ENCODE measurements around the gene MYBPH. TPM values are rescaled to one million over a fixed set of nuclear protein-coding genes. Genes with fewer than 3 reads are reported as not detected.

Gene MYBPH
- total and polyA plus RNA-seq, 2 donors (not counting 3 experiments of a cell fraction or from before 2014, with no cell fraction given), result not detected

DNA sequence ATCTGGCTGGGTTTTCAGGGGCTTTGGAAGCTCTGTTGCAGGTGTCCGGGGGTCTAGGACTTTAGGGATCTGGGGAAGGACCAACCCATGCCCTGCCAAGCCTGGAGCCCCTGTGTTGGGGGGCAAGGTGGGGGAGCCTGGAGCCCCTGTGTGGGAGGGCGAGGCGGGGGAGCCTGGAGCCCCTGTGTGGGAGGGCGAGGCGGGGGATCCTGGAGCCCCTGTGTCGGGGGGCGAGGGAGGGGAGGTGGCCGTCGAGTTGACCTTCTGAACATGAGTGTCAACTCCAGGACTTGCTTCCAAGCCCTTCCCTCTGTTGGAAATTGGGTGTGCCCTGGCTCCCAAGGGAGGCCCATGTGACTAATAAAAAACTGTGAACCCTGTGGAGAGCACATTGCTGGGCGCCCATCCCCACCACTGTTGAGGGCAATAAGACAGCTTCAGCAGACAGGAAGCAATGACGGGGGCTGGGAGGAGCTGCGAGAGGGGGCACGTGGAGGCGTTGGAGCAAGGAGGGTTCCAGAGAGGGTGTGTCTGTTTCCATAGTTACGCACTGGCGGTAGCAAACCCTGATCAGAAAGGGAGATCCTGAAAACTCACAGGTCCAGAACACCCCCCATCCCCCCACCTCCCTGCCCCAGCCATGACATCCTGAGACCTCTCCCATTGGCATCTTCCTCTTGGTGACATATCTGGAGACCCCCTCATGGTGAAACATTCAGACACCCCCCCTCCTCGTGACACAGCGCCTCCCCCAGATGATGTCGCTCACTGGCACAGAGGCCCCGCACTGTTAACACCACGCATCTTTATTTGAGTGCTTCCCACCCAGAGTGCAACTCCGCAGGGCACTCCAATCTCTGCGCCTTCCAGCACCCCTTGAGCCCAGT is 8.4 kb downstream of the MYBPH start:
- H3K4me2 ChIP-seq (ENCODE audit: insufficient read depth, low read length), result no peak overlapping the region
- dilution Hi-C loops (cut with MboI; ENCODE audit: extremely low pct_ligation_motif_present, low sequenced_read_pairs) (no loop called here), intact Hi-C loops (cut with micrococcal nuclease) (no loop called here)
- H3K9me1 ChIP-seq (replicated peaks; ENCODE audit: control insufficient read depth, extremely low read depth, insufficient read depth, low read length), result no peaks in the 10 kb centered on the region
- TF ChIP-seq POLR2A (IDR thresholded peaks at IDR 0.05; ENCODE audit: low read depth, low read length) (no peak), FOS (IDR thresholded peaks at IDR 0.05; ENCODE audit: borderline replicate concordance, insufficient read depth, low read length) (no peak), JUN (IDR thresholded peaks at IDR 0.05; ENCODE audit: borderline replicate concordance, insufficient read depth, insufficient read length, low read depth) (no peak), MYC (IDR thresholded peaks at IDR 0.05; ENCODE audit: low read depth, low read length) (no peak), EZH2 (IDR thresholded peaks at IDR 0.05; ENCODE audit: borderline replicate concordance, low read depth, low read length, severe bottlenecking) (no peak), GATA2 (IDR thresholded peaks at IDR 0.05; ENCODE audit: insufficient read depth, insufficient read length, low read depth, low read length) (no peak), POLR2AphosphoS5 (IDR thresholded peaks at IDR 0.05; ENCODE audit: insufficient read depth, low read depth, low read length) (no peak), CTCF (IDR thresholded peaks at IDR 0.05; ENCODE audit: extremely low read depth in 1 of 2, insufficient read depth in 1 of 2, low read depth in 1 of 2, low read length in 2 of 2) (no peak)
- TF ChIP-seq, protein P1, sequence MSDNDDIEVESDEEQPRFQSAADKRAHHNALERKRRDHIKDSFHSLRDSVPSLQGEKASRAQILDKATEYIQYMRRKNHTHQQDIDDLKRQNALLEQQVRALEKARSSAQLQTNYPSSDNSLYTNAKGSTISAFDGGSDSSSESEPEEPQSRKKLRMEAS (IDR thresholded peaks at IDR 0.05; ENCODE audit: insufficient read depth, insufficient read length), result no peak
- ChIA-PET POLR2A (no interaction called here), CTCF (interaction anchor here (1.1 to 6.6 kb wide), 4 partner anchors 8 to 49 kb away, joined by 5 to 317 read pairs (median 12); partner anchors contain the start of gene MYBPH)
- H3K27me3 ChIP-seq (ENCODE audit: control insufficient read depth in 2 of 2, insufficient read depth in 2 of 2, low read length in 2 of 2), result peaks cover 0 to 9% of the 10 kb centered on the region in 2 experiments
- H3K4me3 ChIP-seq (replicated peaks in 1 of 3; ENCODE audit: insufficient read depth in 1 of 3, low read depth in 1 of 3, low read length in 3 of 3), result no peak overlapping the region
- no peaks in the 10 kb centered on the region for H3K9me3 ChIP-seq (replicated peaks; ENCODE audit: control insufficient read depth, insufficient read depth, low read length)
- DNase-seq (ENCODE audit: low read depth, low spot score) (no peak), FAIRE-seq (no peak)
- H3K27ac ChIP-seq (ENCODE audit: insufficient read depth, low read depth, low read length), result no peak overlapping the region
- H3K4me1 ChIP-seq (ENCODE audit: control insufficient read depth, extremely low read depth, insufficient read depth, low read length), result no peaks in the 10 kb centered on the region
- H3K36me3 ChIP-seq (ENCODE audit: control insufficient read depth in 2 of 2, extremely low read depth in 1 of 2, insufficient read depth in 2 of 2, low read length in 2 of 2), result no peaks in the 10 kb centered on the region
- no peak overlapping the region for H2AFZ ChIP-seq (ENCODE audit: low read depth, low read length)
- no peaks in the 10 kb centered on the region for H3K79me2 ChIP-seq (ENCODE audit: control insufficient read depth, insufficient read depth, low read length)
- H4K20me1 ChIP-seq (replicated peaks; ENCODE audit: control insufficient read depth, extremely low read depth, insufficient read depth, low read length), result no peaks in the 10 kb centered on the region
- no peak overlapping the region for H3K9ac ChIP-seq (replicated peaks; ENCODE audit: extremely low read depth, insufficient read depth, low read length)
- no TSS peak for BruUV-seq (replicated peaks)

All from endothelial cell of umbilical vein (primary cell).